ENCODE measurements around the gene ESYT1.

ESYT1 gene

DNA sequence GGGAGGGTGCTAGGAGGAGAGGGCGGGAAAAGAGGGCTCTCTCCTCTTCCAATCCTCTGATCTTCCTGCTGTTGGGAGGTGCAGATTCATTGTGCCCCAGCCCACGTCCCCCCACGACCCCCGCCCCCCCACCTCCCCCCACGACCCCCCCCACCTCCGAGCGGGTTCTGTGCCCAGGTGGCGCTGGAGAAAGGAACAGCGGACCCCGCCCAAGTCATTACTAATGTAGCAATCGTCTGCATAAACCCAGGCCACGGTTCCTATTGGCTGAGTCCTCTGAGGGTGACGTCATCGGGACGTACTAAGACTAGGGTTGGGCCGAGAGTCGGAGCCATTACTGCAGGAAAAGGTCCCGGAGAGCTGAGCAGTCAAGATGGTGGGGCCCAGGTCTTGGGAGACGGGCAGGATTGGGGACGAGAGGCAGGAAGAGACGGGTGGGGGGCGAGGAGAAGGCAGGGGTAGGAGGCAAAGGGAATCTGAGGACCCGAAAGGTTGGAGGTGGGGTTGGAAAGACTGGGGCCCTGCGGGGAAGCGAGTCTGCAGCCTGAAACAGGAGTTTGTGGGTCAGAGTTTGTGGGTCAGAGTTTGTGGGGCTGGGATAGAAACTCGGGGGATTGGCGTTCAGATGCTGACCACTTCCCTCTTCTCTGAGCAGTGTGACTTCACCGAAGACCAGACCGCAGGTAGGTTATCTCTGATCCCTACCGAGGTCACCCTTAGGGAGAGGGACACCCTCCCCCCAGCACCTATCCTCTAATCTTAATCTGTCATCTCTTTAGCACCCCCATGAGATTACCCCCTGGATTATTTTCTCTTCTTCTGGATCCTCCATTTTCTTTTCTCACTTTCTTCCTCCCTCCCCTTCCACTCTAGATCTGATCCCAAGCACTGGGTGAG lies 30.2 kb downstream of the ESYT1 start, which contains the start of gene MYL6:
MYL6 (plus strand) TSS at position 331 of the 897 bp plus-strand sequence; CDS start at position 374, 43 bp downstream.
- DNase-seq = peak; percentile 86

GRCh38 chr12:56158926-56159461 lies 30.9 kb downstream of the ESYT1 start:
- DNase-seq = peak; percentile 17

DNA sequence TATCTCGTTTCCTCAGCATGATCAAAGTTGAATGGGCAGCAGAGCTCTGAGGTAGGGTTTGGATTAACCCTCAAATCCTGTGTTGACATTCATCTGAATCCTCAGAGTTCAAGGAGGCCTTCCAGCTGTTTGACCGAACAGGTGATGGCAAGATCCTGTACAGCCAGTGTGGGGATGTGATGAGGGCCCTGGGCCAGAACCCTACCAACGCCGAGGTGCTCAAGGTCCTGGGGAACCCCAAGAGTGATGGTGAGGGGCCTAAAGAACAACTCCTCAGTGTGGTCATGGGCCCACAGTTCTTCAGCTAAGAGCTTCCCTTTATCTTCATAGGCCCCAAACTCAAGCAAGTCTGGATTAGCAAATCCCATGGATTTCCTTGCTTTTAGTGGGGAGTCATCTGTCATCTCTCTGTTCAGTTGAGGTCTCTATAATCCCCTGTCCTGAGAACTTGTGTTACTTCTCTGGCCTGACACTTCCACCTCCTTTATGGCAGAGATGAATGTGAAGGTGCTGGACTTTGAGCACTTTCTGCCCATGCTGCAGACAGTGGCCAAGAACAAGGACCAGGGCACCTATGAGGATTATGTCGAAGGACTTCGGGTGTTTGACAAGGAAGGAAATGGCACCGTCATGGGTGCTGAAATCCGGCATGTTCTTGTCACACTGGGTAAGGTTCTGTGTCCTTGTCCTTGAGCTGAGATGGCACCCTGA lies 31.6 kb downstream of the ESYT1 start:
- DNase-seq = no peak

- no peak for DNase-seq
Observed at GRCh38 chr12:56160193-56160763, 32.2 kb downstream of the ESYT1 start.

- DNase-seq = no peak
Observed at GRCh38 chr12:56160894-56161689, 33.0 kb downstream of the ESYT1 start.

GRCh38 chr12:56161690-56162351 lies 33.8 kb downstream of the ESYT1 start:
- DNase-seq = no peak

DNA sequence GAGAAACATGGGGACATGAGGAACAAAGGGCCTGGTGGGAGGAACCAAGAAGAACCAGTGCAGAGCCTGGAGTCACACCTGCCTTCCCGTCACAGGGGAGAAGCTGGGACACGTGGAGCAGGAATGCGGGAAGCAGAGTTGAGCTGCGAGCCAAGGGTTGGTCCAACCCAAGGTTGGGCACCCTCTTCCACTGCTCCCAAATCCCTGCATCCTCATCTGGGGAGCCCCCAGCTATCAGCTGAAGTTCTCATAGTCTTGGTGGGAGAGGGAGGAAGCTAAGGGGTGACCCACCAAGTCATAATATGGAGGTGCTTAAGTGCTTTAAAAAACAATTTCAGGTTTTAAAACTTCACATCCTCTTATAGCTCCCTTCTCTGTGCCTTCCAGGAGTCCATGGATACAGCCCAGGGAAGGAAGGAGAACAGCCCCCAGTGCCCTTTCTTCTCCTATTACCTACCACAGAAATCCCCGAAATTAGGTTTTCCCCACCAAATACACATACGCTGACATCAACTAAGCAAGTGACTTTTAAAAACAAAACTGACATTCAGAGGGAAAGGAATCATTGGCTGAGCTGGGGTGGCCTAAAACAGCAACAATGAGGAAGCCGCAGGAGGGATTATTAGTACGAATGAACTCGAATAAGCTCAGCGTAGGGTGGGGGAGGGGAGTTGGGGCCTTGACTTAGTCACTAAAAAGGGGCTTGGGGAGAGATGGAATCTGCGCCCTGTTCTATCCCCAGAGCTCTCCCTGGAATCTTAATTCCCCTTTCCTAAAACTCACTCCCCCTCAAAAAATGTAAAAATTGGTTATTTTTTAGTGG lies 34.6 kb downstream of the ESYT1 start:
- DNase-seq = no peak

- no peak for DNase-seq
Observed at GRCh38 chr12:56163533-56164344, 35.7 kb downstream of the ESYT1 start.

- DNase-seq = no peak
Observed at GRCh38 chr12:56164345-56164729, 36.3 kb downstream of the ESYT1 start.

DNA sequence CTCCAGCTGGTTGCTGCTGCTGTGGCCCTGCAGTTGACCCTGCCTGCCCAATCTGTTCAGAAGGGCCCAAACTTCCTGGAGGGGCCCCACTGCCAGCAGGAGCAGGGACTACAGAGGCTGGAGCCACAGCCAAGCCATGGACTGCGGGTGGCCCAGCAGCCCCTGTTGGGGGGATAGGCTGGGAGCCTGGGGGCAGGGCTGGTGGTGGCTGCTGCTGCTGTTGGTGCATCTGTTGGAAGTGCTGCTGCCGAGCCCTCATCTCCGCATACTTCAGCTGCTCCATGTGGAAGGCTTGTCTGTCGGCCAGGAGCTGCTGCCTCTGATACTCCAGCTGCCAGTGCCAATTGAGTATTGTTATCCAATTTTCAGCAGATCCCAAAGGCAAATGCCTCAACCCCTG lies 37.3 kb downstream of the ESYT1 start:
- no peak for DNase-seq

GRCh38 chr12:56169229-56169759 lies 41.2 kb downstream of the ESYT1 start:
- no peak for DNase-seq

GRCh38 chr12:56172839-56173238 lies 44.8 kb downstream of the ESYT1 start:
- DNase-seq = no peak

GRCh38 chr12:56178347-56178746 lies 50.3 kb downstream of the ESYT1 start:
- DNase-seq = no peak

- DNase-seq = no peak
Observed at GRCh38 chr12:56186957-56187356, 58.9 kb downstream of the ESYT1 start.

- peak; percentile 30 for DNase-seq
Observed at GRCh38 chr12:56188131-56188777, 60.2 kb downstream of the ESYT1 start.

DNA sequence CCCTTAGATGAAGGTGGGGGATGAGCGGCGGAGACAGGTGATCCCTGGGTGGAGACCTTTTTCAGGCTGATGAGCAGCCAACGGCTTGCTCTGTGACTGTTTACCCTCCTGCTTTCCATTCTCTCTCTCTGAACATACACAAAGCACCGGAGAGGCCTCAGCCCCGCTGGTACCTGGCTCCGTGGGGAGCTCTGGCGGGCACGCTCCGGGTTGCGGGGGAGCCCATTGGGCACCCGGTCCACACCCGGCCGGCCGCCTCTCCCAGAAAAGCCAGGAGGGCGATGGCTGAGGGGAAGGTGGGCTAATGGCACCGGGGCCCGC lies 60.7 kb downstream of the ESYT1 start:
- peak; percentile 30 for DNase-seq

GRCh38 chr12:56189099-56189917 lies 61.2 kb downstream of the ESYT1 start, which contains the start of gene SMARCC2:
Gene SMARCC2, minus strand, starts transcription at chr12:56189483. Its CDS starts 22 bp downstream, at chr12:56189461.
- DNase-seq = peak; percentile 55

DNA sequence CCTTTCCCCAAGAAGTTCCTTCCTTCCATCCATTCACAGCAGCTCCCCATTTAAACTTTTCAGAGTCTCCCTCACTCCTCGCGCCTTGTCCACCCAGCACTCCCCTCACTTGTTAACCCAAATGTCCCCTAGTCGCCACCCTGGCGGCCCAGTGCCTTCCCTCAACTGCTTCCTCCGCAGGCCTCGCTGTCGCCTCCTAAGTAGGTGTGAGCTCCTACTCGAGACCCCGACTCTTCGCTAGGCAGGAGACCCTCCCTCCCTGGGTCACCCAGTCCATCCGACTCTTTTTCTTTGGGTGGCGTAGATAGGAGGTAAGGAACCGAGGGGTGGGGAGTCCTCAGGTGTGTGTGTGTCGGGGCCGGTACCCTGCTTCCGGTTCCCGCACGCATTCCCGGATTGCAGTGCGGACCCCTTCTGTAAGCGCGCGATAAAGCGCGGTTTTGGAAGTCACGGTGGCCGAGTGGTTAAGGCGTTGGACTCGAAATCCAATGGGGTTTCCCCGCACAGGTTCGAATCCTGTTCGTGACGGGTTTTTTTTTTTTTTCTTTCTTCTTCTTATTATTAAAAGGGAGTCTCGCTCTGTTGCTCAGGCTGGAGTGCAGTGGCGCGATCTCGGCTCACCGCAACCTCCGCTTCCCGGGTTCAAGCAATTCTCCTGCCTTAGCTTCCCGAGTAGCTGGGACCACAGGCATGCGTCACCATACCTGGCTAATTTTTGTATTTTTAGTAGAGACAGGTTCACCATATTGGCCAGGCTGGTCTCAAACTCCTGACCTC lies 62.0 kb downstream of the ESYT1 start:
- peak; percentile 61 for DNase-seq
